ENCODE results near the gene OPN1SW. TPM values are rescaled to one million over a fixed set of nuclear protein-coding genes. Genes with fewer than 3 reads are reported as not detected.

OPN1SW gene
- total and polyA plus RNA-seq, 2 experiments from 2014 or later: 2.2 TPM; not detected in 1

DNA sequence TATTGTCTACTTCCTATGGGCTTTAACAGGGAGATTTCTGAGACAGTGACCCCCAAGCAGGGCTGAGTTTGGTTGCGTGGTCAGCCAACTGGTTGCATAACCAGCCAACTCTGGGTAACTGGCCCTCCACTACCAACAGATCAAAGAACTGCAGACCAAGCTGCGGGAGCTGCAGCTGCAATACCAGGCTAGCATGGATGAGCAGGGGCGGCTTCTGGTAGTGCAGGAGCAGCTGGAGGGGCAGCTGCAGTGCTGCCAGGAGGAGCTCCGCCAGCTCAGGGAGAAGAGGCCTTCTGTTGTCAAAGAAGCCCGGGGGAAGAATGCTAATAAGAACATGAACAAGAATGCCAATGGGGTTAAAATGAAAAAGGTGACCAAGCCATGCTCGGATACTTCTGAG is 38.9 kb upstream of the OPN1SW start:
- no peaks in the 10 kb centered on the region for H3K9me3 ChIP-seq (ENCODE audit: low read depth)
- peaks cover 4% of the 10 kb centered on the region; the same call in 1 of the 2 replicates for H3K27me3 ChIP-seq (replicated peaks; ENCODE audit: insufficient read depth)
- H3K9me2 ChIP-seq (ENCODE audit: insufficient read depth): no peaks in the 10 kb centered on the region
- H3F3A ChIP-seq (ENCODE audit: insufficient read depth): no peaks in the 10 kb centered on the region
- H4K20me1 ChIP-seq (ENCODE audit: insufficient read depth): no peaks in the 10 kb centered on the region
- no peak overlapping the region for H3K4me2 ChIP-seq (ENCODE audit: unreplicated experiment)
- H3K9ac ChIP-seq: no peak overlapping the region
- TF ChIP-seq EZH2phosphoT487 (IDR thresholded peaks at IDR 0.05; ENCODE audit: insufficient read depth, low read depth): no peak
- TF ChIP-seq EZH2 (IDR thresholded peaks at IDR 0.05; ENCODE audit: insufficient read depth, poor library complexity, severe bottlenecking): no peak
- H3K27ac ChIP-seq: no peak overlapping the region
- no peaks in the 10 kb centered on the region for H3K36me3 ChIP-seq (ENCODE audit: low read depth)
- peaks cover 11% of the 10 kb centered on the region for H3K4me1 ChIP-seq (ENCODE audit: insufficient read depth)
- no peaks in the 10 kb centered on the region for H3K79me2 ChIP-seq (ENCODE audit: insufficient read depth)
- no peak overlapping the region for H3K4me3 ChIP-seq
- H2AFZ ChIP-seq: no peak overlapping the region
- in situ Hi-C loops (cut with MboI): no loop called here
- no peak for DNase-seq
- WGBS, 2 experiments (ENCODE audit: low coverage in 1 of 2, low lambda C conversion rate in 2 of 2, missing lambda C conversion rate in 2 of 2): 91 to 92% methylated on average over 6 of the region's 6 CpGs

DNA sequence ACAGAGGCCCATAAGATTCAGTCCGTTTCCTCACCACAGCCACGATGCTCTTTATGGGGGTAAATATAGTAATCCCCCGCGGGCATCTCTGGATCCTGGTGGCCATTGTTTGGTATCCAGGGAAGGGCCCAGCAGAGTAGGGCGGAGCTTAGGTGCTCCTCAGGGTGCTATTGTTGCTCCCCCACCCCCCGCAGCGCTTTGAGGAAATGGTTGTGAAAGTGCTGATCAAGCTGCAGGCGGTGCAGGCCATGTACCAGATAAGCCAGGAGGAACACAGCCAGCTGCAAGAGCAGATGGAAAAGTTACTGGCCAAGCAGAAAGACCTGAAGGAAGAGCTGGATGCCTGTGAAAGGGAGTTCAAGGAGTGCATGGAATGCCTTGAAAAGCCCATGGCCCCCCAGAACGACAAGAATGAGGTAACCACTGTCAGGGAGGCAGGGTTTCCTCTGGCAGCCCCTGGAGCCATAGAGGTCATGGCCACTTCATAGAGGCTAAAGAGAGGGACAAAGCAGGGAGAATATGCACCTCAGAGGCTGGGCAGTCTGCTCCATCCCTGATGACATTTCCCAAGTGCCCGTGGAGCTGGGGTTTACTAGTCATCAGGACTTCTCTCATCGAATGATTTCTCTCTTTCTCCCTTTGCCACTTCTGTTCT is 37.0 kb upstream of the OPN1SW start:
- WGBS, 2 experiments (ENCODE audit: low coverage in 1 of 2, low lambda C conversion rate in 2 of 2, missing lambda C conversion rate in 2 of 2): 79 to 93% methylated on average over 11 of the region's 11 CpGs
- no peak for DNase-seq

DNA sequence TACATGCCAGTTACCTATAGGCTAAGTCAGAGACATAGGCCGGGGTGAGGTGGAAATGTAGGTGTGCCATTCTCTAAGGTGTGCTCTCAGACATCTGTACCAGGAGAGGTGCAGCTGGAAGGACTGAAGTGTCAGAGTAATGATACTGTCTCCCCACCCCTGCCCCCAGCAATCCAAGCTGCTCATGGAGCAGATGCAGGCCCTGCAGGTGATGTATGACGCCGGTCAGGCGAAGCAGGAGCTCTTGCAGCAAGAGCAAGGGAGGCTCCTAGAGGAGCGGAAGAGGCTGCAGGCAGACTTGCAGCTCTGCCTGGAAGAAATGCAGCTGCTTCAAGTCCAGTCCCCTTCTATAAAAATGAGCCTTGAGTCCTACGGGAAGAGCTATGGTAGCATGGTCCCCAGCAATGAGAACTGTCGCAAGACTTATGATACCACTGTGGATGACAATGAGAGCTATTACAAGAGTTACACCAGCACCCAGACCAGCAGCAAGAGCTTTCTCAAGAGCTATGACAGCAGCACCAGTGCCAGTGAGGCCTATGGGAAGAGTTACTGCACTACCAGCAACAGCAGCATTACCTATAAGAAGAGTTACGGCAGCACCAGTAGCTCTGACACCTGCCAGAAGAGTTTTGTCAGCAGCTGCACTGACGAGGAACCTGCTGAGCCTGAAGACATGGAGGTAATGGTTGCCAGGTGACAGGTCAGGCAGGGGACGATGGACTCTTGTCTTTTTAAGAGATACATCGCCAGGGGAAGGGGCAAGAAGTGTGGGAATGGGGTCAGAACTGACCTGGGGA is 36.2 kb upstream of the OPN1SW start:
- H3K36me3 ChIP-seq (ENCODE audit: low read depth): no peaks in the 10 kb centered on the region
- H3K4me1 ChIP-seq (ENCODE audit: insufficient read depth): peaks cover 11% of the 10 kb centered on the region
- H3K79me2 ChIP-seq (ENCODE audit: insufficient read depth): no peaks in the 10 kb centered on the region
- no peak overlapping the region for H2AFZ ChIP-seq
- H3K4me3 ChIP-seq: no peak overlapping the region
- no peaks in the 10 kb centered on the region for H3K9me2 ChIP-seq (ENCODE audit: insufficient read depth)
- WGBS, 2 experiments (ENCODE audit: low coverage in 1 of 2, low lambda C conversion rate in 2 of 2, missing lambda C conversion rate in 2 of 2): 96 to 98% methylated on average over 11 of the region's 11 CpGs
- no peaks in the 10 kb centered on the region for H4K20me1 ChIP-seq (ENCODE audit: insufficient read depth)
- TF ChIP-seq EZH2phosphoT487 (IDR thresholded peaks at IDR 0.05; ENCODE audit: insufficient read depth, low read depth) (no peak), EZH2 (IDR thresholded peaks at IDR 0.05; ENCODE audit: insufficient read depth, poor library complexity, severe bottlenecking) (no peak)
- H3F3A ChIP-seq (ENCODE audit: insufficient read depth): no peaks in the 10 kb centered on the region
- no peak overlapping the region for H3K27ac ChIP-seq
- no peaks in the 10 kb centered on the region for H3K9me3 ChIP-seq (ENCODE audit: low read depth)
- DNase-seq: no peak
- H3K4me2 ChIP-seq (ENCODE audit: unreplicated experiment): no peak overlapping the region
- H3K27me3 ChIP-seq (replicated peaks; ENCODE audit: insufficient read depth): 0 out of 2 replicates have a peak, but pooled peaks cover 4% of the 10 kb centered on the region
- H3K9ac ChIP-seq: no peak overlapping the region
- in situ Hi-C loops (cut with MboI): no loop called here

More for the DNA sequence above, 37.0 kb upstream of the OPN1SW start:
- TF ChIP-seq EZH2 (IDR thresholded peaks at IDR 0.05; ENCODE audit: insufficient read depth, poor library complexity, severe bottlenecking) (no peak), EZH2phosphoT487 (IDR thresholded peaks at IDR 0.05; ENCODE audit: insufficient read depth, low read depth) (no peak)
- peaks cover 11% of the 10 kb centered on the region for H3K4me1 ChIP-seq (ENCODE audit: insufficient read depth)
- H3F3A ChIP-seq (ENCODE audit: insufficient read depth): no peaks in the 10 kb centered on the region
- H3K9me2 ChIP-seq (ENCODE audit: insufficient read depth): no peaks in the 10 kb centered on the region
- H3K4me3 ChIP-seq: no peak overlapping the region
- no peaks in the 10 kb centered on the region for H3K79me2 ChIP-seq (ENCODE audit: insufficient read depth)
- H4K20me1 ChIP-seq (ENCODE audit: insufficient read depth): no peaks in the 10 kb centered on the region
- H3K4me2 ChIP-seq (ENCODE audit: unreplicated experiment): no peak overlapping the region
- in situ Hi-C loops (cut with MboI): no loop called here
- H3K27me3 ChIP-seq (replicated peaks; ENCODE audit: insufficient read depth): 0 out of 2 replicates have a peak, but pooled peaks cover 4% of the 10 kb centered on the region
- H3K9ac ChIP-seq: no peak overlapping the region
- H3K27ac ChIP-seq: no peak overlapping the region
- H3K9me3 ChIP-seq (ENCODE audit: low read depth): no peaks in the 10 kb centered on the region
- no peak overlapping the region for H2AFZ ChIP-seq
- H3K36me3 ChIP-seq (ENCODE audit: low read depth): no peaks in the 10 kb centered on the region

DNA sequence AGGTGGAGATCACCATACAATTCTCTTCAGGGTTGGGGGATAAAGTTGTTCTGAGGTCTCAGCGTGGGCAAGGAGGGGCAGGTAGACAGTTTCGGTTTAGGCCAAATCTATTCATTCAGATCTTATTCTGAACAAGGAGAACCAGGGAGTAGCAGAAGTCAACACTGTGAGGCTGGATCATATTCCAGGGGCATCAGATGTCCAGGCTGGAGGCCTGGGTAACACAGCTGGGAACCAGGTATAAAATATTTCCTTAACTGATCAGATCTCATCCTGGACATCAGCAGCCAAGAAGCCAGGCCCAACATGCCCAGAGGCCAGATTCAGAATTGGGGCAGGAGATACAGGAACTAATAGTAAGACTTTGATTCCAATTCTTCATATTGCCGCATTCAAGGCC is 35.4 kb upstream of the OPN1SW start:
- H2AFZ ChIP-seq: no peak overlapping the region
- DNase-seq: no peak
- 95 to 96% methylated on average over 3 of the region's 3 CpGs for WGBS, 2 experiments (ENCODE audit: low coverage in 1 of 2, low lambda C conversion rate in 2 of 2, missing lambda C conversion rate in 2 of 2)
- no peaks in the 10 kb centered on the region for H4K20me1 ChIP-seq (ENCODE audit: insufficient read depth)
- no peak overlapping the region for H3K4me3 ChIP-seq
- H3K9ac ChIP-seq: no peak overlapping the region
- H3K27ac ChIP-seq: no peak overlapping the region
- in situ Hi-C loops (cut with MboI): no loop called here
- H3K9me3 ChIP-seq (ENCODE audit: low read depth): no peaks in the 10 kb centered on the region
- no peaks in the 10 kb centered on the region for H3K79me2 ChIP-seq (ENCODE audit: insufficient read depth)
- no peak for TF ChIP-seq EZH2 (IDR thresholded peaks at IDR 0.05; ENCODE audit: insufficient read depth, poor library complexity, severe bottlenecking)
- no peak for TF ChIP-seq EZH2phosphoT487 (IDR thresholded peaks at IDR 0.05; ENCODE audit: insufficient read depth, low read depth)
- H3K4me2 ChIP-seq (ENCODE audit: unreplicated experiment): no peak overlapping the region
- 0 out of 2 replicates have a peak, but pooled peaks cover 4% of the 10 kb centered on the region for H3K27me3 ChIP-seq (replicated peaks; ENCODE audit: insufficient read depth)
- H3K9me2 ChIP-seq (ENCODE audit: insufficient read depth): no peaks in the 10 kb centered on the region
- no peaks in the 10 kb centered on the region for H3F3A ChIP-seq (ENCODE audit: insufficient read depth)
- H3K36me3 ChIP-seq (ENCODE audit: low read depth): no peaks in the 10 kb centered on the region; the same call in 1 of the 2 replicates
- peaks cover 11% of the 10 kb centered on the region for H3K4me1 ChIP-seq (ENCODE audit: insufficient read depth)

Data from GM23248 (cell line).